ENCODE results near the gene PIGL.
"Not testable (repeated sequence)": the region's sequence is repeated elsewhere in the genome, so short reads cannot be mapped to it uniquely, and the experiment has no call there.

- TF ChIP-seq POLR2A, POLR2AphosphoS5 (IDR thresholded peaks at IDR 0.05): not testable (repeated sequence)
- TF ChIP-seq, protein P1, sequence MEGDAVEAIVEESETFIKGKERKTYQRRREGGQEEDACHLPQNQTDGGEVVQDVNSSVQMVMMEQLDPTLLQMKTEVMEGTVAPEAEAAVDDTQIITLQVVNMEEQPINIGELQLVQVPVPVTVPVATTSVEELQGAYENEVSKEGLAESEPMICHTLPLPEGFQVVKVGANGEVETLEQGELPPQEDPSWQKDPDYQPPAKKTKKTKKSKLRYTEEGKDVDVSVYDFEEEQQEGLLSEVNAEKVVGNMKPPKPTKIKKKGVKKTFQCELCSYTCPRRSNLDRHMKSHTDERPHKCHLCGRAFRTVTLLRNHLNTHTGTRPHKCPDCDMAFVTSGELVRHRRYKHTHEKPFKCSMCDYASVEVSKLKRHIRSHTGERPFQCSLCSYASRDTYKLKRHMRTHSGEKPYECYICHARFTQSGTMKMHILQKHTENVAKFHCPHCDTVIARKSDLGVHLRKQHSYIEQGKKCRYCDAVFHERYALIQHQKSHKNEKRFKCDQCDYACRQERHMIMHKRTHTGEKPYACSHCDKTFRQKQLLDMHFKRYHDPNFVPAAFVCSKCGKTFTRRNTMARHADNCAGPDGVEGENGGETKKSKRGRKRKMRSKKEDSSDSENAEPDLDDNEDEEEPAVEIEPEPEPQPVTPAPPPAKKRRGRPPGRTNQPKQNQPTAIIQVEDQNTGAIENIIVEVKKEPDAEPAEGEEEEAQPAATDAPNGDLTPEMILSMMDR (IDR thresholded peaks at IDR 0.05): not testable (repeated sequence)
These were observed 13.0 kb downstream of the PIGL start for GRCh38 chr17:16229912-16230561.

All from breast epithelium (tissue), 3 donors.